ENCODE measurements around the gene ZNF516.
A peak's percentile ranks its signal among the peaks of the same experiment; 100 is the strongest.

Gene ZNF516

GRCh38 chr18:76499021-76499420, 4.0 kb upstream of the ZNF516 start:
- Histone ChIP-seq H3K4me1 (peaks cover 3% of the 10 kb centered on the region), H3K27me3 (ENCODE audit: control insufficient read depth, insufficient read depth, low read length) (no peaks in the 10 kb centered on the region), H3K27ac (no peak overlapping the region), H3K79me2 (no peaks in the 10 kb centered on the region), H3K4me3 (ENCODE audit: low read depth, low read length) (no peak overlapping the region), H3K4me2 (ENCODE audit: low read length) (no peak overlapping the region), H3K36me3 (ENCODE audit: control insufficient read depth, insufficient read depth, low read length) (no peaks in the 10 kb centered on the region), H3K9me3 (ENCODE audit: control insufficient read depth, low read length) (no peaks in the 10 kb centered on the region), H3K9ac (no peak overlapping the region), H2AFZ (no peak overlapping the region)
- TF ChIP-seq CTCF (IDR thresholded peaks at IDR 0.05): no peak

- Histone ChIP-seq H3K27ac (no peak overlapping the region), H3K27me3 (ENCODE audit: control insufficient read depth, insufficient read depth, low read length) (no peaks in the 10 kb centered on the region), H3K79me2 (no peaks in the 10 kb centered on the region), H3K9me3 (ENCODE audit: control insufficient read depth, low read length) (no peaks in the 10 kb centered on the region), H3K4me1 (peaks cover 3% of the 10 kb centered on the region), H3K36me3 (ENCODE audit: control insufficient read depth, insufficient read depth, low read length) (no peaks in the 10 kb centered on the region), H3K4me2 (ENCODE audit: low read length) (no peak overlapping the region), H2AFZ (no peak overlapping the region), H3K4me3 (ENCODE audit: low read depth, low read length) (no peak overlapping the region), H3K9ac (no peak overlapping the region)
- TF ChIP-seq CTCF (IDR thresholded peaks at IDR 0.05): no peak
Measured at GRCh38 chr18:76498064-76498463, 3.0 kb upstream of the ZNF516 start.

- H3K4me1 ChIP-seq: peaks cover 3% of the 10 kb centered on the region
- no peaks in the 10 kb centered on the region for H3K36me3 ChIP-seq (ENCODE audit: control insufficient read depth, insufficient read depth, low read length)
- H3K79me2 ChIP-seq: no peaks in the 10 kb centered on the region
- no peak overlapping the region for H3K4me2 ChIP-seq (ENCODE audit: low read length)
- no peaks in the 10 kb centered on the region for H3K9me3 ChIP-seq (ENCODE audit: control insufficient read depth, low read length)
- no peak overlapping the region for H3K9ac ChIP-seq
- peak overlapping the region; percentile 28 for H2AFZ ChIP-seq
- no peak for TF ChIP-seq CTCF (IDR thresholded peaks at IDR 0.05)
- H3K27me3 ChIP-seq (ENCODE audit: control insufficient read depth, insufficient read depth, low read length): no peaks in the 10 kb centered on the region
- H3K4me3 ChIP-seq (ENCODE audit: low read depth, low read length): no peak overlapping the region
- no peak overlapping the region for H3K27ac ChIP-seq
Measured at GRCh38 chr18:76497021-76497420, 2.0 kb upstream of the ZNF516 start.

GRCh38 chr18:76496194-76496890, 1.3 kb upstream of the ZNF516 start:
- H3K27me3 ChIP-seq (ENCODE audit: control insufficient read depth, insufficient read depth, low read length): no peaks in the 10 kb centered on the region
- no peak overlapping the region for H3K9ac ChIP-seq
- no peak for TF ChIP-seq CTCF (IDR thresholded peaks at IDR 0.05)
- peak overlapping the region; percentile 72 for H3K4me3 ChIP-seq (ENCODE audit: low read depth, low read length)
- H2AFZ ChIP-seq: peak overlapping the region; percentile 83
- no peaks in the 10 kb centered on the region for H3K36me3 ChIP-seq (ENCODE audit: control insufficient read depth, insufficient read depth, low read length)
- H3K27ac ChIP-seq: peak overlapping the region; percentile 51
- no peaks in the 10 kb centered on the region for H3K79me2 ChIP-seq
- peaks cover 3% of the 10 kb centered on the region for H3K4me1 ChIP-seq
- H3K9me3 ChIP-seq (ENCODE audit: control insufficient read depth, low read length): no peaks in the 10 kb centered on the region
- peak overlapping the region; percentile 87 for H3K4me2 ChIP-seq (ENCODE audit: low read length)
